ENCODE measurements around the gene CIROP.

Gene CIROP

DNA sequence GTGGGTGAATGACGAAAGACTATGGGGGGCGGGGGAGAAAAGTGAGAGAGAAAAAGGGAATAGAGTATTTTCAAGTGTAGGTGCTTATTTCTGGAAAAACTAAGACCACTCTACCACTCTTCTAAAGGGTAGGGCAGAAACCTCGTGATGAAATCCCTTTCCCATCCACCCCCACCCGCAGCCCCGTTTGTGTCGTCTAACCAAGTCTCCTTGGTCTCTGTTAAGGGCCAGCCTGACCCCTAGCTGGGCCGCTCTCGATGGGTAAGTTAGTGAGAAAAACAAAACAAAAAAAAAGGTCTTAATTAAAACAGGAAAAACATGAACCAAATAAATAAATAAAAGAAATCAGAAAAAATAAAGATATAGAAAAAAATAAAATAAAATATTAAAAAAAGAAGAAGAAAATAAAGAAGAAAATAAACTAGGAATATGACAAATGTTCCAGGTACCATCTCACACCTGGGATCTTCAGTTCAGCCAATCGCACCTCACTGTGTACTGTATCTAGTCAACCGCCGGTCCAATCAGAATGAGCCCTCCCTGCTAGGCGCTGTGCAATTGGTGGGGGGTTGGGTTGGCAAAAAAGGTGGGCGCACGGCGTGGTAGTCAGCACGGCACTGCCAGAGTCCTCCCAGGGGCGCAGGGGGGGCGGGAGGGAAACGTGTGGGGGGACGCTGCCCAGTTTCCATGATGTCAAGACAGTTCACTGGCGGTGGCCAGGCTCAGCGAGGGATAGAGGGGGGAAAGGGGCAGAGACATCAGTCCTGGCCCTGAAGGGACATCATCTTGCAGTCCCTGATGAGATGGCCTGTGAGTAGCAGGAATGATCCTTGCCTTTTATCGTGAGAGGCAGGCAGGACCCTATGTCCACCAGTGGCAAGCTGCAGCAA lies 37.7 kb downstream of the CIROP start:
- ChIA-PET POLR2A (no interaction called here), CTCF (interaction anchor here (1.5 to 31.7 kb wide), 17 partner anchors 8 to 137 kb away, joined by 4 to 1423 read pairs (median 26); partner anchors contain the start of genes ACIN1, AJUBA, C14orf119 and CDH24)
- TF ChIP-seq CTCF (IDR thresholded peaks at IDR 0.05; ENCODE audit: insufficient read depth, low read length, missing control alignments) = no peak
- no peak overlapping the region for H3K4me3 ChIP-seq (ENCODE audit: low read depth, low read length)
- no peak for DNase-seq (ENCODE audit: low read depth, low spot score)

DNA sequence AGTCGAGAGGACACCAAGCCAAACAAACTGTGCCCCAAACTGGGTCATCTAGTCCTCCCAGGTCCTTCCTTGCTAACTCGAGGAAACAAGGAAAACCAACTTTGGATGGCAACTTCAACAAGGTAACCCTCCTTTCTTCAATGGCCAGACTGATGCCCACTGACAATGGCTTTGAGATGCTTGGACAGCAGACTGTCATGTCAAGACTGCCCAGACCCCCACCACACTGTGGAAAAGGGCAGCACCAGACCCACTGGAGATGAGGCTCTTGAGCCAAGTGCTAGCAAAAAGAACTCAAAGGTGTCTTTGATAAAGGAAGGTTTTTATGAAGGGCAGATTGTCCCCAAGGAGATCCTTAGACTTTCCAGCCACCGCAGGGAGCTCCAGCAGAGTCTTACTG lies 38.4 kb downstream of the CIROP start:
- no peak for DNase-seq (ENCODE audit: low read depth, low spot score)
- no peak overlapping the region for H3K4me3 ChIP-seq (ENCODE audit: low read depth, low read length)
- POLR2A ChIA-PET = no interaction called here
- no peak for TF ChIP-seq CTCF (IDR thresholded peaks at IDR 0.05; ENCODE audit: insufficient read depth, low read length, missing control alignments)
- CTCF ChIA-PET = interaction anchor here (3.1 to 31.7 kb wide), 7 partner anchors 7 to 80 kb away, joined by 26 to 1423 read pairs (median 86); partner anchors contain the start of genes AJUBA and CDH24

DNA sequence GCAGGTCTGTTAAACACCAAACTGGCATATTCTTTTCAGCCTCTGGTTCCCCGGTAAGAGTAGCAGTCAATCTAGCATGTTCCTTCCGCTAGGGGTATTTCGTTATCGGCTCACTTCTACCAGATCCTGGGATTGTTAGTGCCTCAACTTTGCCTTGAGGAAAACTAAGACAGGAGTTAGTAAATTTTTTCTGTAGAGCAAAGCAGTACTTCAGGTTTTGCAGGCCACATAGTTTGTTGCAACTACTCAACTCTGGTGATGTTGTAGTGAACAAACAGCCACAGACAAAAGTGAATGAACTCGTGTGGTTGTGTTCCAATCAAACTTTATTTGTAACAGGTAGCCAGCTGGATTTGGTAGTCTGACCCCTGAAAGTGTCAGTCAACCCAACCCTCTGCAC lies 41.2 kb downstream of the CIROP start:
- no peak for DNase-seq (ENCODE audit: low read depth, low spot score)
- CTCF ChIA-PET = interaction anchor here (1.0 to 31.7 kb wide), 8 partner anchors 15 to 507 kb away, joined by 3 to 1423 read pairs (median 22); partner anchors contain the start of gene AJUBA
- TF ChIP-seq CTCF (IDR thresholded peaks at IDR 0.05; ENCODE audit: insufficient read depth, low read length, missing control alignments) = no peak

DNA sequence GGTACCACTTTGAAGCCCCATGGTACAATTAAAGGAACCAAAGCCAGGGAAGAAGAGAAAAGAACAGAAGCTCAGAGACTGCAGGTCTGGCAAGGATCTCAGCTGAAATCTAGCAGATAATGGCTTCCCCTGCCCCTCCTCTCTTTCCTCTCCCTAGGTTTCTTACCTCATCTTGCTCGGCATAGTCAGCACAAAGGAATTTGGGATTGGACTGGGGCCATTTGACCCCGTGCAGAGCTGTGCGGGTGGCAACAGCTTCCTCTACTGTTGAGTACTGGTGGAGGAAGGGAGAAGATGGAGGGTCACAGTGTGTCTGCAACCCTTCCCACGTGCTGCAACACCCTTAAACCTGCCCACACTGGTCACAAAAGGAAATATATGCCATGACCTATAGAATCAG lies 42.8 kb downstream of the CIROP start:
- DNase-seq (ENCODE audit: low read depth, low spot score) = peak; percentile 78
- H3K4me3 ChIP-seq (ENCODE audit: low read depth, low read length) = no peak overlapping the region
- no peak for TF ChIP-seq CTCF (IDR thresholded peaks at IDR 0.05; ENCODE audit: insufficient read depth, low read length, missing control alignments)
- POLR2A ChIA-PET = interaction anchor here (0.6 to 2.0 kb wide), 6 partner anchors 9 to 79 kb away, joined by 3 to 10 read pairs (median 6); partner anchors contain the start of genes ACIN1, AJUBA and C14orf119
- CTCF ChIA-PET = interaction anchor here (0.7 to 31.7 kb wide), 17 partner anchors 8 to 506 kb away, joined by 3 to 1423 read pairs (median 5); partner anchors contain the start of genes AJUBA and PRMT5

More for the DNA sequence above, 41.2 kb downstream of the CIROP start:
- POLR2A ChIA-PET = interaction anchor here (1.1 kb wide), 1 partner anchor 32 kb away, joined by 3 read pairs; the partner anchor contains the start of genes ACIN1 and C14orf119
- H3K4me3 ChIP-seq (ENCODE audit: low read depth, low read length) = no peak overlapping the region

GRCh38 chr14:23060536-23061260 lies 44.1 kb downstream of the CIROP start:
- no peak overlapping the region for H3K4me3 ChIP-seq (ENCODE audit: low read depth, low read length)
- ChIA-PET POLR2A (interaction anchor here (0.9 kb wide), 1 partner anchor 8 kb away, joined by 4 read pairs; no protein-coding TSS in a partner anchor), CTCF (interaction anchor here (0.6 to 31.7 kb wide), 16 partner anchors 7 to 672 kb away, joined by 3 to 1423 read pairs (median 16); partner anchors contain the start of genes AJUBA, HAUS4 and PRMT5)
- TF ChIP-seq CTCF (IDR thresholded peaks at IDR 0.05; ENCODE audit: insufficient read depth, low read length, missing control alignments) = no peak
- no peak for DNase-seq (ENCODE audit: low read depth, low spot score)

Data from AG04449 (cell line).